H1 (cell line): Measurements from ENCODE around the gene CDHR5. TPM values are rescaled to one million over a fixed set of nuclear protein-coding genes. Genes with fewer than 3 reads are reported as not detected.

ENCODE experiments used
- BACH1 ChIP-seq: IDR thresholded peaks from 2 replicates; pipeline ENCODE4 v1.6.1; 2012; ENCODE audit warnings: low read length, improper control_type of control experiment
- CTCF ChIP-seq, 3 experiments: IDR thresholded peaks; 1 replicate in 2 of 3; 2 replicates in 1 of 3; pipeline versions ENCODE4 v1.5.1 to v1.6.1; 2011; ENCODE audit warnings: low read length in 3 of 3, mild to moderate bottlenecking in 3 of 3, inconsistent platforms in 2 of 3, low read depth in 1 of 3, moderate library complexity in 1 of 3; ENCODE audit not compliant: insufficient read depth in 1 of 3; ENCODE audit errors: control extremely low read depth in 1 of 3
- POU5F1 ChIP-seq: IDR thresholded peaks from 2 replicates; pipeline ENCODE4 v1.6.1; 2011; ENCODE audit warnings: low read depth, mild to moderate bottlenecking, low read length, moderate library complexity
- ZNF274 ChIP-seq: IDR thresholded peaks from 2 replicates; pipeline ENCODE4 v1.7.0; 2012; ENCODE audit warnings: low read length, borderline replicate concordance; ENCODE audit errors: extremely low read depth
- polyA plus RNA-seq, 7 experiments: library from polyadenylated mRNA; depleted of rRNA in 3 of 7; stranded (reverse) in 5 of 7; unstranded in 2 of 7; fragments of >200 nt in 5 of 7; fragments of 200-250 nt in 2 of 7; gene quantifications; 1 replicate in 5 of 7; 2 replicates in 1 of 7; 4 replicates in 1 of 7; pipeline versions ENCODE4 v1.2.1 to v1.2.3, GENCODE V29; 2011 to 2013; ENCODE audit warnings: missing spikeins in 2 of 7, mixed read lengths in 2 of 7
- total RNA-seq: library from RNA; stranded (reverse); fragmentation: NEBNext Ultra II Directional; extraction: Animal tissue kit (Norgen Biotek cat#: 25700); gene quantifications from 2 replicates; pipeline ENCODE4 v1.2.1, GENCODE V29; 2021

CDHR5 gene
- total and polyA plus RNA-seq, 2 of the 8 experiments (the other 6 are each of a cell fraction or from before 2014, with no cell fraction given): not detected

GRCh38 chr11:619628-620050 is 5.1 kb downstream of the CDHR5 start (continued):
- TF ChIP-seq ZNF274: no peak
- no peak for TF ChIP-seq CTCF (IDR thresholded peaks at IDR 0.05; ENCODE audit: control extremely low read depth in 1 of 3, insufficient read depth in 1 of 3, low read depth in 1 of 3, low read length in 3 of 3)
- TF ChIP-seq BACH1: no peak
- TF ChIP-seq POU5F1: no peak
